Ectodermal cell (in vitro differentiated cells): ENCODE results near the gene ACSF3.

ENCODE experiments used
- H3K27ac ChIP-seq: 2 replicates; pipeline ENCODE4 v1.7.0; 2013; ENCODE audit warnings: mild to moderate bottlenecking, low read depth, low read length; ENCODE audit not compliant: insufficient read depth, poor library complexity, severe bottlenecking
- H3K27me3 ChIP-seq: 2 replicates; pipeline ENCODE4 v1.7.0; 2013; ENCODE audit warnings: mild to moderate bottlenecking, low read length; ENCODE audit not compliant: insufficient read depth, control insufficient read depth, poor library complexity, severe bottlenecking
- H3K36me3 ChIP-seq: one replicate; pipeline ENCODE4 v1.7.0; 2013; ENCODE audit warnings: low read length; ENCODE audit not compliant: control insufficient read depth, insufficient read depth
- H3K4me1 ChIP-seq: one replicate; pipeline ENCODE4 v1.7.0; 2013; ENCODE audit warnings: low read length; ENCODE audit not compliant: control insufficient read depth, insufficient read depth
- H3K4me3 ChIP-seq: 2 replicates; pipeline ENCODE4 v1.7.0; 2013; ENCODE audit warnings: low read depth, low read length, control low read depth; ENCODE audit not compliant: insufficient read depth
- H3K9me3 ChIP-seq: 2 replicates; pipeline ENCODE4 v1.7.0; 2013; ENCODE audit warnings: mild to moderate bottlenecking, low read length, moderate library complexity; ENCODE audit not compliant: control insufficient read depth
- WGBS, 2 experiments: methylation state at CpG; one replicate each; pipeline ENCODE4 v1.1.7; 2013; ENCODE audit warnings: missing lambda C conversion rate in 2 of 2; 5-methylcytosine and 5-hydroxymethylcytosine counted together

ACSF3 gene

DNA sequence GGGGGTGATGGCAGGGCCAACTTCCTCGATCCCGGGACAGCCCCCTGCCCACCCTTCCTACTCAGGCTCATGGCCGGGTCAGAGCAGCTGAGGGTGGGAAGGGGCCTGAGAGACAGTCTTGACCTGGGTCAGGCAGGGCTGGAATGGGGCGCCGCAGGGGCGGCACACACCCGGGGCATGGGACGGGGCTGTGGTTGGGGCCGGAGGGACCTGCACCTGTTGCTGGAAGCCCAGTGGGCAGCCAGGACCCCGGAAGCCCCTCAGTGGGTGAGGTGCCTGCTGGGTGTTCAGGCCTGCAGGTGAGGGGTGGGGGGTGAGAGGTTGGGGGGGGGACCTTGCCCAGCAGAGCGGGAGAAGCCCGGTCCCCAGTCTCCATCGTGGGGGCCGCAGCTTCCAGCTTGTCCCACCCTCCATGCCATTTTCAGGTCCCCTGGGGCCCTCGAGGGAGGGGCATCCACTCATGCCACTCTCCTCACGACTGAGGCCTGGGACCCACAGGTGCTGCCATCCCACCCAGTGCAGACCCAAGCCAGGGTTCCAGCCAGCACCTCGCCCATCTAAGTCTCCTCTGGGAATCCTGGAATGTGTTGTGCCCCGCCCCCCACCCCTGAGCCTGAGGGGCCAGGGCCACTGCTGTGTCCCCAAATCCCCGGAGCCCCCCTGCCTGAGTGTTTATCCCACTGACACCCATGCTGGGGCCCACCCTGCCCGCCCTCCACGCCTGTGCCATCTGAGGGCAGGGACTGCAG, 43.4 kb upstream of the ACSF3 start:
- 91 to 94% methylated on average over 21 of the region's 21 CpGs for WGBS, 2 experiments
- H3K27me3 ChIP-seq: no peaks in the 10 kb centered on the region

DNA sequence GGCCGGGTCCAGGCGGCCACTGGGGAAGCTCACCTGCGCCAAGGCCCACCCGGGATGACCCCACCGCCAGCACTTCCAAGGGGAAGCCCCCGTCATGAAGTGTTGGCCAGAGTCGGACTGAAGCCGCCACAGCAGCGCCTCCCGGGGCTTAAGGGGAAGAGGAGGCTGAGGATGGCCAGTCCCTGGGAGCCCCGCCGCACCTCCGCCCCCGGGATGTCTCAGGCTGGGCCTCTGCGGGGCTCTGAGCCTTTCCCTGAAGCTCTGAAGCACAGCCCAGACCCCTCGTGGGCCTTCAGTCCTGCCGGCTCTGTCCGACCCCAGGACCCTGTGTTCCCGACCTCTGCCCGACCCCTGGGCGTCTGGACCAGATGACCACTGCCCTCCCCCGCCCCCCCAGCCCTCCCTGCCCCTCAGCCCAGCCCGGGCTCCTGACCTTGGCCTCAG, 42.8 kb upstream of the ACSF3 start:
- H3K27me3 ChIP-seq: no peaks in the 10 kb centered on the region
- no peaks in the 10 kb centered on the region for H3K36me3 ChIP-seq
- H3K4me1 ChIP-seq: peaks cover 28% of the 10 kb centered on the region
- H3K4me3 ChIP-seq: no peak overlapping the region
- H3K9me3 ChIP-seq: no peaks in the 10 kb centered on the region
- WGBS, 2 experiments: 88 to 89% methylated on average over 23 of the region's 23 CpGs
- no peak overlapping the region for H3K27ac ChIP-seq

More for the DNA sequence above, 43.4 kb upstream of the ACSF3 start:
- Histone ChIP-seq H3K4me3 (no peak overlapping the region), H3K27ac (no peak overlapping the region), H3K4me1 (peaks cover 28% of the 10 kb centered on the region), H3K9me3 (no peaks in the 10 kb centered on the region), H3K36me3 (no peaks in the 10 kb centered on the region)

DNA sequence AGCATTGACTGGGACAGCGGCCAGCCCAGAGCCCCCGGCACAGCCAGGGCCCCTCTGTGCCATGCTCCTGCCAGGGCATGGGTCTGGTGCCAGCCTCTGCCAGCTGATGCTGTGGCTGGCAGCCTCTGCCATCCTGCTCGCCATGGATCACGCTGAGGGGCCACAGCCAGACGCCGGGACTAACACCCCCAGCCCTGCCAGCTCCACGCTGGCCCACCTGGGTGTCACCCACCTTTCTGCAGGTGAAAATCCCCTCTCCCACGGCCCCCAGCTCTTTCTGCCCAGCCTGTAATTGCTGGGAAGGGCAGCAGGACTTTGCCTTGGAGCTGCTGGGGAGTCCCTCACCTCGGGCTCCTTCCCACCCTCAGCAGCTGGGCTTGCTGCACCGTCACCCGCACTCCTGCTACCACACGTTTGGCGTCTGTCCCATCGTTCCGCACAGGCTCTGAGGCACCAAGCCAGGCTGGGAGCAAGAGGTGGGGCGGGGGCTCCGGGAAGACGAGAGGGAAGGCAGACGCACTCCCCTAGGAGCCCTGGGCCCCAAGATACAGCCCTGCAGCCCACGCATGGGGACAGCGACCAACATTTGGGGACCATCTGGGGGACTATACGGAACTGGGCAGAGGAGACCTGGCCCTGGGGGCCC, 42.0 kb upstream of the ACSF3 start:
- Histone ChIP-seq H3K36me3 (no peaks in the 10 kb centered on the region), H3K27me3 (no peaks in the 10 kb centered on the region), H3K9me3 (no peaks in the 10 kb centered on the region), H3K4me3 (no peak overlapping the region), H3K27ac (no peak overlapping the region), H3K4me1 (peaks cover 28% of the 10 kb centered on the region)
- 89 to 91% methylated on average over 22 of the region's 22 CpGs for WGBS, 2 experiments

DNA sequence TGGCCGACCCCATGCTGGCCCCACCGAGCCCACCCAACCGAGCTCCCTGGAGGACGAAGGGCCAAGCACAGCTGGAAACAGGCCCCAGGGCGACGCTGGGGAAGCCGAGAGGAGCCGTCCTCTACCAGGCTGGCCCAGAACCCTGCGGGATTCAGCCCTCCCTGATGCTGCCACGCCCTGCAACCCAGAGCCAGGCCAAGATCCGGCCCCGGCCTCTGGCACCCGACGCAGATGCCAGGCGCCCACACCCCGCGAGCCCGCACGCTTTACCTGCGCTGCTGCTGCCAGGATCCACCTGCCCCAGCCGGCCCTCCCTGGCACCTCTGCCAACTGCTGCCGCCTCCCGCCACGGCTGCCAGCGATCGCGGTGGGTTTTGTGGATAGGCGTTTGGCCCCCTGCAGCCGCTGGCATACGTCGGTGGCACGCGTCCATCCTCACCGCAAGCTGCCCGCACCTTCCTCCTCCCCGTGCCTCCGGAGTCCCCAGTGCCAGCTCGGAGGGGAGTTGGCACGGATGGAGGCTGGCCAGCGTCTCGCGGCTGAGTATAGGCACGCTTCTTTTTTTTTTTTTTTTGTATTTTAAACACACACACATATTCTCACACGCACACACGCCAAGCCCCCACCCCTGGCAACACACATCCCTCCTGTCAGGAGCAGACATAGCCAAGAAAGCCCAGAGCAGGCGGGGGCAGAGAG, 41.3 kb upstream of the ACSF3 start:
- no peaks in the 10 kb centered on the region for H3K27me3 ChIP-seq
- WGBS, 2 experiments: 94% methylated on average over 46 of the region's 46 CpGs
- H3K27ac ChIP-seq: no peak overlapping the region
- H3K4me3 ChIP-seq: no peak overlapping the region
- no peaks in the 10 kb centered on the region for H3K9me3 ChIP-seq
- H3K36me3 ChIP-seq: no peaks in the 10 kb centered on the region
- peaks cover 28% of the 10 kb centered on the region for H3K4me1 ChIP-seq

DNA sequence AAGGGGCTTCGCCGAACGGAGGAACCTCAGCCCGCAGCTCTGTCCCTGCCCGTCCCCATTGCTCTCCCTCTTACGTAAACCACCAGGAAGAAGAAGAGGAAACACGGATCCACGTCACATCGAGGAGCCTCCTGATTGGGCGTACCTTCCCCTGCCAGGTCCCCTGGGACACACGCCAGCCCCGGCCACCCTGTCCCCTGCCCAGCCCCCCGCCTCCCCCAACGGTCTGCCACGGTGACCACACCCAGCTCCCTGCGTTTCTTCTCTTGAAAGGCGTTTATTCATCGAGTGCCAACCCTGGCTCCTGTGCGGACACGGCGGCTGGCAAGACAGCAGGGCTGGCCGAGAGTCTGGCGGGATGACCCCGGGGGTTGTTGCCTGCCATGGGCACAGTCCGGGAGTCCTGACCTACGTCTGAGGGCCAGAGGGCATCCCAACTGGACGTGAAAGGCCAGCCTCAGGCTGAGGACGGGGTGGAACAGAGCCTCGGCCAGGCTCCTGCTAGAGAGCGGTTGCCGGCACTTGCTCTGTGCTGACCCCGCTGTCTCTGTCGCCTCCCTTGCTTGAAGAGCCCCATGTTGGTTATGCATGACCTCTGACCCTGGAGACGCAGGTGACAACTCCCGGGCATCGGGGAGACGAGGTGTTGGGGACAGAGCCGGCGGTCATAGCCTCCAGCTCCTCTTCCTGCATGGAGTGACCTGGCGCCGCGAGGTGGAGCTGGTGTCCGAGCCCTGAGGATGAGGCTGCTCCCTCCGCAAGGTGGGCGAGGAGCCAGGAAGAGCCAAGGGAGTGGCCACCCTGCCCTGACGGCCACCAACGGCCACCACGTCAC, 40.5 kb upstream of the ACSF3 start:
- Histone ChIP-seq H3K27ac (no peak overlapping the region), H3K27me3 (no peaks in the 10 kb centered on the region), H3K9me3 (no peaks in the 10 kb centered on the region), H3K4me1 (peaks cover 23% of the 10 kb centered on the region), H3K4me3 (no peak overlapping the region), H3K36me3 (no peaks in the 10 kb centered on the region)
- WGBS, 2 experiments: 90% methylated on average over 48 of the region's 48 CpGs

DNA sequence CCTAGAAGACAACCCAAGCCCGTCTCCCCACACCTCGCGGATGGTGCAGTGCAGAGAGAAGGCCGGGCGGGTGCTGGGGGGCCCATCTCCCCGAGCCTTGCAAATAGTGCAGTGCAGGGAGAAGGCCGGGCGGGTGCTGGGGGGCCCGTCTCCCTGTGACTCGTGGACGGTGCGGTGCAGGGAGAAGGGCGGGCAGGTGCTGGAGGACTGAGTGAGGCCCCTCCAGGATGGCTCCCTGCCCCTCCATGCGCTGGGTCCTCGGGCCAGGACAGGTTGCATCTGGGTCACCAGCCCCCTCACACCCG, 40.0 kb upstream of the ACSF3 start:
- Histone ChIP-seq H3K27me3 (no peaks in the 10 kb centered on the region), H3K27ac (no peak overlapping the region), H3K9me3 (no peaks in the 10 kb centered on the region), H3K36me3 (no peaks in the 10 kb centered on the region), H3K4me1 (peaks cover 17% of the 10 kb centered on the region), H3K4me3 (no peak overlapping the region)
- 94 to 95% methylated on average over 16 of the region's 16 CpGs for WGBS, 2 experiments

DNA sequence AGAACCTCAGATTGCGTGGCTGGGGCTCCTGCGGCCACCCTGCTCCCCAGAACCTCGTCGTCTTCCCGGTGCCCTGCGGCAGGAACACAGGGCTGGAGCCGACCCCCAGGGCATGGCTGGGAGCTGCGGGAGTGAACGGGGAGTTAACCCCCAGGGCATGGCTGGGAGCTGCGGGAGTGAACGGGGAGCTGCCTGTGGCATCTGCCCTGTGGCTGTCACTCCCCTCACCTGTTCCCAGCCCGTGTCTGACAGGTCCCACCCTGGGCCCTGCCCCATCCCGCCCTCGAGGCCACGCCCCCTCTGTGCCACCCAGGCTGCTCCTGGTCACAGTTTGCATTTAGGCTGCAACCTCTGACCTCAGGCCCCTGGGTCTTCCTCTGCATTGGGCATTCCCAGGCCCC, 39.4 kb upstream of the ACSF3 start:
- 82 to 85% methylated on average over 15 of the region's 15 CpGs for WGBS, 2 experiments
- Histone ChIP-seq H3K36me3 (no peaks in the 10 kb centered on the region), H3K9me3 (no peaks in the 10 kb centered on the region), H3K27ac (no peak overlapping the region), H3K4me1 (peaks cover 12% of the 10 kb centered on the region), H3K27me3 (no peaks in the 10 kb centered on the region), H3K4me3 (no peak overlapping the region)

DNA sequence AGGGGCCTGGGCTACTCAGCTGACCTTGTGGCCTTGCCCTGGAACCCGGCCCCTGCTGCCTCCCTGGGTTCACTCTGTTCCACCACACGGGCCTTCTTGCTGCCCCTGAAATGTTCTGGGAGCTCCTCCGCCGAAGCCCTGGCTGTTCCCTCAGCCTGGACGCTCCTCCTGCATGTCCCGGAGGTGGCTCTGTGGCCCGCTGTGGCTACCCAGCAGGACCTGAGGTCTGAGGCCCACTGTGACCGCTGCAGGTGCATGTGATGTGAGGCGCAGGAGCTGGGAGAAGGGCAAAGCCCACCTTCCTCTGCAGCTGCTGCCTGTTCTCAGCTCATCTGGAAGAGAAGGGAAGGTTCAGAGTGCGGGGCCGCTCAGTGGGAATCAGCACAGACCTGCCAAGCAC, 38.9 kb upstream of the ACSF3 start:
- H3K4me1 ChIP-seq: peaks cover 7% of the 10 kb centered on the region
- H3K4me3 ChIP-seq: no peak overlapping the region
- H3K9me3 ChIP-seq: no peaks in the 10 kb centered on the region
- H3K36me3 ChIP-seq: no peaks in the 10 kb centered on the region
- no peaks in the 10 kb centered on the region for H3K27me3 ChIP-seq
- 93% methylated on average over 11 of the region's 11 CpGs for WGBS, 2 experiments
- no peak overlapping the region for H3K27ac ChIP-seq

DNA sequence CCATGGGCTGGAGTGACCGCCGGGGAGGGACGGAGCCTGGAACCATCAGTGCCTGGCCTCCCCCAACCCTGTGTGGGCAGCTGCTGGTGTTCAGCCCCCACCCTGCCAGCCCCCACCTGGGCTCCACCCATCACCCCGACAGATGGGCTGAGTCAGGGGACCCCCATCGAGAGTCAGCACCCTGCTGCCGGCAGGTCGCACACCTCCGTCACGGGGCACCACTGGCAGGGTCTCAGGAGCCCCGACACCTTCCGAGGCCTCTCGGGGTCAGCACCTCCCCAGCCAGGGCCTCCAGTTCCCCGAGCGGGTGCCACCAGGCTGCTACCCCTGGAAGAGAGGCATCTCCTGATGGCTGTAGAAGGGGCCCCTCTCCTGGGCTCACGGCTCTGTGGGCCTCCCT, 38.3 kb upstream of the ACSF3 start:
- Histone ChIP-seq H3K27ac (no peak overlapping the region), H3K4me3 (no peak overlapping the region), H3K4me1 (peaks cover 4% of the 10 kb centered on the region), H3K9me3 (no peaks in the 10 kb centered on the region), H3K27me3 (no peaks in the 10 kb centered on the region), H3K36me3 (no peaks in the 10 kb centered on the region)
- WGBS, 2 experiments: 78% methylated on average over 15 of the region's 15 CpGs
